Muscle of back (tissue), 11 donors: ENCODE data around the gene PAQR8. TPM values are rescaled to one million over a fixed set of nuclear protein-coding genes. Genes with fewer than 3 reads are reported as not detected.
"Not testable (repeated sequence)": the region's sequence is repeated elsewhere in the genome, so short reads cannot be mapped to it uniquely, and the experiment has no call there.

Source experiments
- DNase-seq, 3 donors: peaks; one replicate each; pipeline versions ENCODE4 v3.0.0 to v3.0.0-alpha.2; 2013
- polyA plus RNA-seq, 10 donors: library from polyadenylated mRNA; unstranded; fragments of 120-200 nt; gene quantifications; one replicate each; pipeline ENCODE4 v1.2.1, GENCODE V29; 2013; ENCODE audit not compliant: insufficient read length in 10 of 10

PAQR8 gene
- polyA plus RNA-seq, 10 donors: 5.2 to 10.2 (median 6.4) TPM

GRCh38 chr6:52375780-52376556, 14.0 kb downstream of the PAQR8 start:
- DNase-seq: no peak

- DNase-seq: no peak
These were observed 14.8 kb downstream of the PAQR8 start for GRCh38 chr6:52376763-52377162.

- DNase-seq: no peak
These were observed 15.7 kb downstream of the PAQR8 start for GRCh38 chr6:52377538-52378221.

- DNase-seq: no peak
These were observed 19.3 kb downstream of the PAQR8 start for GRCh38 chr6:52381249-52381648.

- DNase-seq: no peak
These were observed 22.3 kb downstream of the PAQR8 start for GRCh38 chr6:52384145-52384766.

GRCh38 chr6:52385074-52385473, 23.1 kb downstream of the PAQR8 start:
- DNase-seq: no peak

- DNase-seq: not testable (repeated sequence)
These were observed 26.2 kb downstream of the PAQR8 start for GRCh38 chr6:52388119-52388518.

GRCh38 chr6:52388790-52389189, 26.8 kb downstream of the PAQR8 start:
- no peak for DNase-seq

- no peak for DNase-seq
These were observed 27.3 kb downstream of the PAQR8 start for GRCh38 chr6:52389264-52389625.

GRCh38 chr6:52389626-52390360, 27.8 kb downstream of the PAQR8 start:
- DNase-seq: no peak

- DNase-seq: peak in 1 of 3 donors; percentile 20
These were observed 28.4 kb downstream of the PAQR8 start for GRCh38 chr6:52390361-52390727.

- no peak for DNase-seq
These were observed 29.6 kb downstream of the PAQR8 start for GRCh38 chr6:52391599-52391998.

- peak in 1 of 3 donors; percentile 17 for DNase-seq
These were observed 31.0 kb downstream of the PAQR8 start for GRCh38 chr6:52392944-52393343.

- DNase-seq: no peak
These were observed 31.8 kb downstream of the PAQR8 start for GRCh38 chr6:52393780-52394179.

- no peak for DNase-seq
These were observed 32.3 kb downstream of the PAQR8 start for GRCh38 chr6:52394251-52394666.

GRCh38 chr6:52395969-52396368, 34.0 kb downstream of the PAQR8 start:
- DNase-seq: no peak

GRCh38 chr6:52399511-52400312, 37.8 kb downstream of the PAQR8 start:
- DNase-seq: peak in 2 of 3 donors; percentile 37 to 48

GRCh38 chr6:52400313-52401041, 38.5 kb downstream of the PAQR8 start:
- DNase-seq: no peak

- no peak for DNase-seq
These were observed 41.1 kb downstream of the PAQR8 start for GRCh38 chr6:52403086-52403485.

GRCh38 chr6:52403627-52404026, 41.7 kb downstream of the PAQR8 start:
- no peak for DNase-seq

- no peak for DNase-seq
These were observed 43.3 kb downstream of the PAQR8 start for GRCh38 chr6:52405243-52405642.
